ENCODE measurements around the gene BAHD1. TPM values are rescaled to one million over a fixed set of nuclear protein-coding genes. Genes with fewer than 3 reads are reported as not detected.

The BAHD1 gene
- total and polyA plus RNA-seq, 2 donors (not counting 1 experiment from before 2014, with no cell fraction given), result 15.0 to 34.7 TPM

DNA sequence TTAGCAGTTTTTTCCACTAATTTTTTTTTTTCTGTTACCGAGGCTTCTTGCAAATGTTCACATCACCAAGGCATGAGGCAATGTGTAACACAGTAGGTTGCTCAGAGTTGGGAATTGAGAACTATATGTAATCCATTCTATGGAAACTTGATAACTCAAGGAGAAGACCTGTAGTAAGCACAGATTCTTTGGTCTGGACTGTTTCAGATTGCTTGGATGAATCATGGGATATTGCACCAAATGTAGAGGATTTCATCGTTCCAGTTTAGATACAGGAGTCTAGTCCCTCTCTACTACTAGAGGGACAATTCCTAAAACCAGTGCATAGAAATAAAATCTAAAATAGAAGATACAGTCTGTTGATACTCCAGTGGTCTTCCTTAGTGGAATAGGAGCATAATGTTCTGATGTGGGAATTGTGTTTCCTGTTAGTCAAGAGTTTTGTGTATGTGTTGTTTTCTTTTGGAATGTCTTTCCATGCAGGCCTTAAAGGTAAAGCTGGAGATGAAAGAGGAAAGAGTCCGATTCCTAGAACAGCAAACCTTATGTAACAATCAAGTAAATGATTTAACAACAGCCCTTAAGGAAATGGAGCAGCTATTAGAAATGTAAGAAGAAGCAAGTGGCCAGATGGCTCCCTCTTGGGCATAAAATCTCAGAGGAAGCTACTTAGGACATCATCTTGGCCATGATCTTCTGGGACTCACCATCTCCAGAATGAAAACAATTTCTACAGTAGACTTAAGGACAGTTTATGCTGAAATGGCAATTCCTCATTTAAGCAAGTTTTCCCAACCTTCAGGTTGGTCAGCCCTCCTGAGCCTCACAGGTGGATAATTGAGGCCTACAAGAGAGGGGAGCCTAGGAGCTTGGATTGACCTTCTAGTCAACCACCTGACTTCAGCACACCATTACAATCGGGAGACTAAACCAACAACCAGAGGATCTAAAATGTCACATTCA, 47.5 kb upstream of the BAHD1 start:
- no peak overlapping the region for H2AFZ ChIP-seq (ENCODE audit: insufficient read depth, low read depth, low read length, poor library complexity, severe bottlenecking)
- WGBS (ENCODE audit: insufficient coverage), result 100% methylated on average over 1 of the region's 4 CpGs
- TF ChIP-seq, protein P1, sequence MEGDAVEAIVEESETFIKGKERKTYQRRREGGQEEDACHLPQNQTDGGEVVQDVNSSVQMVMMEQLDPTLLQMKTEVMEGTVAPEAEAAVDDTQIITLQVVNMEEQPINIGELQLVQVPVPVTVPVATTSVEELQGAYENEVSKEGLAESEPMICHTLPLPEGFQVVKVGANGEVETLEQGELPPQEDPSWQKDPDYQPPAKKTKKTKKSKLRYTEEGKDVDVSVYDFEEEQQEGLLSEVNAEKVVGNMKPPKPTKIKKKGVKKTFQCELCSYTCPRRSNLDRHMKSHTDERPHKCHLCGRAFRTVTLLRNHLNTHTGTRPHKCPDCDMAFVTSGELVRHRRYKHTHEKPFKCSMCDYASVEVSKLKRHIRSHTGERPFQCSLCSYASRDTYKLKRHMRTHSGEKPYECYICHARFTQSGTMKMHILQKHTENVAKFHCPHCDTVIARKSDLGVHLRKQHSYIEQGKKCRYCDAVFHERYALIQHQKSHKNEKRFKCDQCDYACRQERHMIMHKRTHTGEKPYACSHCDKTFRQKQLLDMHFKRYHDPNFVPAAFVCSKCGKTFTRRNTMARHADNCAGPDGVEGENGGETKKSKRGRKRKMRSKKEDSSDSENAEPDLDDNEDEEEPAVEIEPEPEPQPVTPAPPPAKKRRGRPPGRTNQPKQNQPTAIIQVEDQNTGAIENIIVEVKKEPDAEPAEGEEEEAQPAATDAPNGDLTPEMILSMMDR (IDR thresholded peaks at IDR 0.05), result no peak
- no peak for TF ChIP-seq EZH2 (IDR thresholded peaks at IDR 0.05; ENCODE audit: borderline replicate concordance, insufficient read depth, low read depth, low read length, poor library complexity, severe bottlenecking)
- no peaks in the 10 kb centered on the region for H3K27me3 Mint-ChIP-seq
- H3K4me1 Mint-ChIP-seq, result peaks cover 8% of the 10 kb centered on the region
- CTCF ChIA-PET, result no interaction called here
- H3K4me2 ChIP-seq (replicated peaks; ENCODE audit: low read depth, low read length, poor library complexity, severe bottlenecking), result no peak overlapping the region
- H3K9ac ChIP-seq (ENCODE audit: low read length), result no peak overlapping the region
- H3K27ac ChIP-seq (ENCODE audit: low read length in 2 of 2), result no peak overlapping the region
- H4K20me1 ChIP-seq (ENCODE audit: control insufficient read depth, insufficient read depth, low read length, poor library complexity, severe bottlenecking), result no peaks in the 10 kb centered on the region
- no peaks in the 10 kb centered on the region for H3K27me3 ChIP-seq (replicated peaks in 1 of 4; ENCODE audit: control extremely low read depth in 1 of 4, control insufficient read depth in 3 of 4, insufficient read depth in 4 of 4, low read length in 3 of 4)
- H3K4me3 Mint-ChIP-seq, result no peak overlapping the region
- no peak for DNase-seq
- peaks cover 12 to 37% of the 10 kb centered on the region in 2 experiments for H3K36me3 ChIP-seq (replicated peaks in 1 of 2; ENCODE audit: control extremely low read depth in 1 of 2, control insufficient read depth in 1 of 2, extremely low read depth in 1 of 2, insufficient read depth in 2 of 2, low read length in 1 of 2)
- H3K9me3 ChIP-seq (ENCODE audit: control extremely low read depth in 1 of 3, control insufficient read depth in 2 of 3, insufficient read depth in 1 of 3, low read length in 2 of 3), result no peaks in the 10 kb centered on the region
- no peak overlapping the region for H3K27ac Mint-ChIP-seq
- peaks cover 2% of the 10 kb centered on the region for H3K79me2 ChIP-seq (ENCODE audit: control insufficient read depth, insufficient read depth, low read length)
- no peak overlapping the region for H3K4me3 ChIP-seq (ENCODE audit: control extremely low read depth in 1 of 5, extremely low read depth in 1 of 5, insufficient read depth in 1 of 5, low read depth in 2 of 5, low read length in 4 of 5)
- peaks cover 6 to 10% of the 10 kb centered on the region in 2 donors for H3K4me1 ChIP-seq (ENCODE audit: control insufficient read depth in 2 of 2, insufficient read depth in 2 of 2, low read length in 2 of 2)
- H3K9me3 Mint-ChIP-seq (ENCODE audit: insufficient read depth), result no peaks in the 10 kb centered on the region
- intact Hi-C loops (cut with micrococcal nuclease), result no loop called here
- no peak for ATAC-seq (ENCODE audit: low read depth)
- POLR2A ChIA-PET, result interaction anchor here (0.6 kb wide), 1 partner anchor 85 kb away, joined by 11 read pairs; no protein-coding TSS in a partner anchor

All from B cell (primary cell).